SK-N-SH (cell line): ENCODE measurements around the gene CLTCL1. TPM values are rescaled to one million over a fixed set of nuclear protein-coding genes. Genes with fewer than 3 reads are reported as not detected.
"Not testable (repeated sequence)": the region's sequence is repeated elsewhere in the genome, so short reads cannot be mapped to it uniquely, and the experiment has no call there.

Source experiments
- CTCF ChIA-PET: fragments of 300-600, 350-600 bp; formaldehyde crosslinking; extraction: SDS; loops from one replicate; lab custom pipeline; 2021; lab: Yijun Ruan, JAX
- POLR2A ChIA-PET: fragments of 350-600 bp; sonication (Branson Sonifier 250); formaldehyde crosslinking; extraction: SDS; loops from one replicate; lab custom pipeline; 2020; ENCODE audit warnings: antibody characterized with exemption, inconsistent platforms; lab: Yijun Ruan, JAX
- DNase-seq: peaks from one replicate; pipeline ENCODE4 v3.0.0; 2012
- H2AFZ ChIP-seq: fragments of 200-600 bp; sonication (generic); 2 replicates; pipeline ENCODE4 v1.8.1; 2016; ENCODE audit warnings: antibody characterized with exemption, mild to moderate bottlenecking, low read depth
- H3F3A ChIP-seq: fragments of 200-600 bp; sonication (generic); replicated peaks from 2 replicates; pipeline ENCODE3; 2016; ENCODE audit warnings: antibody characterized with exemption, mild to moderate bottlenecking; ENCODE audit not compliant: insufficient read depth
- H3K27ac ChIP-seq, 2 experiments: fragments of 200-500 bp in 1 of 2; fragments of 200-600 bp in 1 of 2; sonication (Bioruptor generic) in 1 of 2; sonication (generic), shearing (Covaris generic) in 1 of 2; 2 replicates each; pipeline versions ENCODE4 v1.5.1 to v1.6.1; 2014 to 2016; ENCODE audit warnings: low read depth in 2 of 2, inconsistent platforms in 1 of 2, low read length in 1 of 2, mild to moderate bottlenecking in 1 of 2, mixed read lengths in 1 of 2
- H3K27me3 ChIP-seq: fragments of 200-600 bp; sonication (generic), shearing (Covaris generic); 2 replicates; pipeline ENCODE4 v1.6.1; 2016; ENCODE audit warnings: mixed run types; ENCODE audit not compliant: insufficient read depth
- H3K36me3 ChIP-seq, 2 experiments: fragments of 200-500 bp in 1 of 2; fragments of 200-600 bp in 1 of 2; sonication (Bioruptor generic) in 1 of 2; sonication (generic) in 1 of 2; replicated peaks in 1 of 2; 2 replicates each; pipeline versions ENCODE3 to v1.5.1; 2014 to 2016; ENCODE audit warnings: low read length in 1 of 2, mild to moderate bottlenecking in 1 of 2; ENCODE audit not compliant: insufficient read depth in 2 of 2, control insufficient read depth in 1 of 2
- H3K4me1 ChIP-seq, 2 experiments: fragments of 200-500 bp in 1 of 2; fragments of 200-600 bp in 1 of 2; sonication (Bioruptor generic) in 1 of 2; sonication (generic), shearing (Covaris generic) in 1 of 2; 2 replicates each; pipeline versions ENCODE4 v1.5.1 to v1.6.1; 2014 to 2016; ENCODE audit warnings: low read depth in 1 of 2, low read length in 1 of 2, mixed run types in 1 of 2; ENCODE audit not compliant: insufficient read depth in 2 of 2, control insufficient read depth in 1 of 2
- H3K4me2 ChIP-seq: fragments of 200-600 bp; sonication (generic), shearing (Covaris generic); 2 replicates; pipeline ENCODE4 v1.6.1; 2017; ENCODE audit warnings: mixed run types
- H3K4me3 ChIP-seq, 2 experiments: fragments of 200-500 bp in 1 of 2; fragments of 200-600 bp in 1 of 2; sonication (Bioruptor generic) in 1 of 2; sonication (generic), shearing (Covaris generic) in 1 of 2; 2 replicates each; pipeline versions ENCODE4 v1.5.1 to v1.8.1; 2014 to 2016; ENCODE audit warnings: low read depth in 2 of 2, inconsistent platforms in 1 of 2, low read length in 1 of 2, mild to moderate bottlenecking in 1 of 2, mixed read lengths in 1 of 2, moderate library complexity in 1 of 2
- H3K79me2 ChIP-seq: fragments of 200-600 bp; sonication (generic); 2 replicates; pipeline ENCODE4 v1.8.1; 2017; ENCODE audit warnings: mild to moderate bottlenecking; ENCODE audit not compliant: insufficient read depth
- H3K9ac ChIP-seq: fragments of 200-600 bp; sonication (generic); 2 replicates; pipeline ENCODE4 v1.6.1; 2017; ENCODE audit warnings: mixed run types
- H3K9me2 ChIP-seq: fragments of 200-600 bp; sonication (generic); 2 replicates; pipeline ENCODE4 v1.6.1; 2017; ENCODE audit warnings: mixed run types
- H3K9me3 ChIP-seq: fragments of 200-600 bp; sonication (generic); 2 replicates; pipeline ENCODE4 v1.6.1; 2017; ENCODE audit warnings: mixed run types, mild to moderate bottlenecking, moderate library complexity
- H4K20me1 ChIP-seq: fragments of 200-600 bp; sonication (generic); 2 replicates; pipeline ENCODE4 v1.6.1; 2017; ENCODE audit warnings: mild to moderate bottlenecking, mixed run types; ENCODE audit not compliant: insufficient read depth
- CTCF ChIP-seq: fragments of 200-600 bp; sonication (generic); IDR thresholded peaks from 2 replicates; pipeline ENCODE4 v1.6.1; 2017; ENCODE audit warnings: antibody characterized with exemption, mild to moderate bottlenecking, moderate library complexity
- EP300 ChIP-seq, 2 experiments: IDR thresholded peaks; 2 replicates each; pipeline versions ENCODE4 v1.4.0 to v1.6.1; 2012; ENCODE audit warnings: borderline replicate concordance in 1 of 2, low read depth in 1 of 2, low read length in 1 of 2
- GATA2 ChIP-seq: sonication (generic); formaldehyde crosslinking; IDR thresholded peaks from 2 replicates; pipeline ENCODE4 v1.5.0; 2020; ENCODE audit warnings: mild to moderate bottlenecking, missing genetic modification reagents
- JUND ChIP-seq: IDR thresholded peaks from 2 replicates; pipeline ENCODE4 v1.4.0; 2012
- MEF2A ChIP-seq: IDR thresholded peaks from 2 replicates; pipeline ENCODE4 v1.4.0; 2012; ENCODE audit warnings: low read depth, borderline replicate concordance
- NRF1 ChIP-seq: IDR thresholded peaks from 2 replicates; pipeline ENCODE4 v1.6.1; 2012; ENCODE audit warnings: low read depth, mild to moderate bottlenecking, low read length
- POLR2AphosphoS5 ChIP-seq: IDR thresholded peaks from 2 replicates; pipeline ENCODE4 v1.6.1; 2012; ENCODE audit warnings: low read depth, low read length
- RCOR1 ChIP-seq: fragments of 150-350 bp; IDR thresholded peaks from 2 replicates; pipeline ENCODE4 v1.6.1; 2017; ENCODE audit warnings: antibody characterized with exemption, low read length
- REST ChIP-seq: IDR thresholded peaks from 2 replicates; pipeline ENCODE4 v1.6.1; 2012; ENCODE audit warnings: mild to moderate bottlenecking, low read depth, low read length, moderate library complexity
- RFX5 ChIP-seq: IDR thresholded peaks from 2 replicates; pipeline ENCODE4 v1.6.1; 2012; ENCODE audit warnings: mild to moderate bottlenecking, improper control_type of control experiment, low read length
- TCF12 ChIP-seq: IDR thresholded peaks from 2 replicates; pipeline ENCODE4 v1.4.0; 2012
- TEAD4 ChIP-seq: IDR thresholded peaks from 2 replicates; pipeline ENCODE4 v1.4.0; 2012; ENCODE audit warnings: mild to moderate bottlenecking, borderline replicate concordance; ENCODE audit not compliant: insufficient read depth
- YY1 ChIP-seq: IDR thresholded peaks from 2 replicates; pipeline ENCODE4 v1.4.0; 2012; ENCODE audit warnings: low read depth, mild to moderate bottlenecking
- ZBTB33 ChIP-seq: IDR thresholded peaks from 2 replicates; pipeline ENCODE4 v1.4.0; 2012; ENCODE audit warnings: low read depth, borderline replicate concordance
- WGBS: methylation state at CpG from one replicate; pipeline ENCODE4 v1.1.6; 2017; ENCODE audit warnings: low lambda C conversion rate; 5-methylcytosine and 5-hydroxymethylcytosine counted together
- polyA plus RNA-seq, 3 experiments: library from polyadenylated mRNA; depleted of rRNA; stranded (reverse); fragments of >200 nt; gene quantifications; 2 replicates each; pipeline ENCODE4 v1.2.3, GENCODE V29; 2012
- TF ChIP-seq, protein P1 (sequence below): IDR thresholded peaks from 2 replicates; pipeline ENCODE4 v1.4.0; 2012; ENCODE audit warnings: low read depth

Gene CLTCL1
- polyA plus RNA-seq, 1 of the 3 experiments (the other 2 are of a cell fraction) = 6.7 TPM

GRCh38 chr22:19321757-19322156 is 30.2 kb upstream of the CLTCL1 start (continued):
- TF ChIP-seq REST (no peak), POLR2AphosphoS5 (no peak)
- TF ChIP-seq, protein P1, sequence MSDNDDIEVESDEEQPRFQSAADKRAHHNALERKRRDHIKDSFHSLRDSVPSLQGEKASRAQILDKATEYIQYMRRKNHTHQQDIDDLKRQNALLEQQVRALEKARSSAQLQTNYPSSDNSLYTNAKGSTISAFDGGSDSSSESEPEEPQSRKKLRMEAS = no peak

DNA sequence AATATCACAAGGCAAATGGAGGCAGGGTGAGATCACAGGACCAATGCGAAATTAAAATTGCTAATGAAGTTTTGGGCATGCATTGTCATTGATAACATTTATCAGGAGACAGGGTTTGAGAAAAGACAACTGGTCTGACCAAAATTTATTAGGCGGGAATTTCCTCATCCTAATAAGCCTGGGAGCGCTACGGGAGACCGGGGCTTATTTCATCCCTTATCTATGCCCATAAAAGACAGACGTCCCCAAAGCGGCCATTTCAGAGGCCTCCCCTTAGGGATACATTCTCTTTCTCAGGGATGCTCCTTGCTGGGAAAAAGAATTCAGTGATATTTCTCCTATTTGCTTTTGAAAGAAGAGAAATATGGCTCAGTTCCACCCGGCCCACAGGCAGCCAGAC is 28.6 kb upstream of the CLTCL1 start:
- H3K4me1 ChIP-seq, POLR2A ChIA-PET, H3K9me2 ChIP-seq, H3K27me3 ChIP-seq, H3K9ac ChIP-seq, DNase-seq, H3K36me3 ChIP-seq, H4K20me1 ChIP-seq, H2AFZ ChIP-seq, H3K4me3 ChIP-seq, H3K4me2 ChIP-seq, H3F3A ChIP-seq, CTCF ChIA-PET, H3K27ac ChIP-seq, H3K79me2 ChIP-seq: not testable (repeated sequence)
- H3K9me3 ChIP-seq = peaks cover 10% of the 10 kb centered on the region; the same call in 1 of the 2 replicates
- WGBS = 51% methylated on average over 8 of the region's 8 CpGs

- H3K4me3 ChIP-seq = no peak overlapping the region
- no peak overlapping the region for H3K9ac ChIP-seq
- no peaks in the 10 kb centered on the region for H3K36me3 ChIP-seq
- no peak for TF ChIP-seq ZBTB33
- no peak for TF ChIP-seq GATA2 (CRISPR knock-in tag)
- no peak for TF ChIP-seq YY1
- no peak for TF ChIP-seq POLR2AphosphoS5
- TF ChIP-seq RFX5 = no peak
- TF ChIP-seq EP300 (IDR thresholded peaks at IDR 0.05; ENCODE audit: borderline replicate concordance in 1 of 2, low read depth in 1 of 2, low read length in 1 of 2) = no peak
- TF ChIP-seq CTCF = no peak
- no peak for TF ChIP-seq TCF12
- no peak for TF ChIP-seq JUND
- no peak for TF ChIP-seq MEF2A
- TF ChIP-seq RCOR1 = no peak
- TF ChIP-seq TEAD4 = no peak
- TF ChIP-seq NRF1 = no peak
- ChIA-PET CTCF (no interaction called here), POLR2A (no interaction called here)
- H3F3A ChIP-seq = no peaks in the 10 kb centered on the region
- no peaks in the 10 kb centered on the region for H3K4me1 ChIP-seq
- no peaks in the 10 kb centered on the region for H4K20me1 ChIP-seq
- no peaks in the 10 kb centered on the region for H3K9me2 ChIP-seq
- peaks cover 10% of the 10 kb centered on the region; the same call in 1 of the 2 replicates for H3K9me3 ChIP-seq
- H3K4me2 ChIP-seq = no peak overlapping the region
- H3K27me3 ChIP-seq = no peaks in the 10 kb centered on the region
- no peak for DNase-seq
- no peak overlapping the region for H2AFZ ChIP-seq
- no peaks in the 10 kb centered on the region for H3K79me2 ChIP-seq
- H3K27ac ChIP-seq = no peak overlapping the region
Observed at GRCh38 chr22:19319281-19319680, 27.8 kb upstream of the CLTCL1 start.
